KOPT-K1 (cell line): ENCODE results near the gene FAAH.

Experiments
- H3K27ac ChIP-seq: fragments of 200-600 bp; sonication (generic); 2 replicates; pipeline ENCODE4 v1.5.1; 2016; ENCODE audit warnings: antibody characterized with exemption, mild to moderate bottlenecking, low read depth, low read length; ENCODE audit not compliant: poor library complexity, severe bottlenecking
- H3K36me3 ChIP-seq: fragments of 200-600 bp; sonication (generic); 2 replicates; pipeline ENCODE4 v1.5.1; 2017; ENCODE audit warnings: antibody characterized with exemption, mild to moderate bottlenecking, low read length, moderate library complexity; ENCODE audit not compliant: insufficient read depth
- H3K9me3 ChIP-seq: fragments of 200-600 bp; sonication (generic); 2 replicates; pipeline ENCODE4 v1.5.1; 2017; ENCODE audit warnings: antibody characterized with exemption, low read length, mild to moderate bottlenecking; ENCODE audit not compliant: insufficient read depth, poor library complexity, severe bottlenecking

Gene FAAH

DNA sequence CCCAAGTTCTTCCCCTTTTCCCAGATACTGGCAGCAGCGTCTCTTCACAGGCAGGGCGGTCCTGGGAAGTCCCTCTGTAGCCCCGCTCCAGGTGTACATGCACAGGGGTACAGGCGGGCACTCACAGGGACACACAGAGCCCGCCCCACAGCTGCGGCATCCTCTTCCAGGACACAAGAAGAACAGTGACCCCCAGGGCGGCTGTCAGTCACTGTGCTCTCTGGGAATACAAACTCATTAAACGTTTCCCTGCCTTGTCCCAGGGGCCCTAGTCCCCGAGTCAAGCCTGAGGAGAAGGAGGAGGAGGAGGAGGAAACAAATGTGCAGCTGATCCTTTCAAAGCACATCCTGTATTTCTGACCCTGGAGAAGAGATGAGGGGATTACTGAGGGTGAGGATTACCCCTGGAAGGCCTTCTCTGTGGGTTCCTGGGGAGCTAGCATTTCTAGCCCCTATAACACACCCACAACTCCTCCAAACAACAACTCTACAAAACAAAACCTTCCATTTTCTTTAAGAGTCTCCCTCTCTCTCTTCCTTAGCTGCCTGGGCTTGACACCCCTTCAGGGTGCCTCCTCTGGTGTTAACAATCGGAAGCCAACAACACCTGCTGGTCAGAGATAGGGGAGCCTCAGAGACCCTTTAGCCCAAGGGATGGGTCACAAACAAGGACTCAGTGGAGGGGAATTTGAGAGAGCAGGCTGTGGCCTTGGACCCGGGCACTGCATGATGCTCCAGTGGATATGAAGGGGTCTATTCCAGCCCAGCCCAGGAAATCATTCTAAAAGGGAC is 67.1 kb downstream of the FAAH start:
- no peaks in the 10 kb centered on the region for H3K36me3 ChIP-seq
- H3K27ac ChIP-seq, result no peak overlapping the region
- H3K9me3 ChIP-seq, result no peaks in the 10 kb centered on the region

DNA sequence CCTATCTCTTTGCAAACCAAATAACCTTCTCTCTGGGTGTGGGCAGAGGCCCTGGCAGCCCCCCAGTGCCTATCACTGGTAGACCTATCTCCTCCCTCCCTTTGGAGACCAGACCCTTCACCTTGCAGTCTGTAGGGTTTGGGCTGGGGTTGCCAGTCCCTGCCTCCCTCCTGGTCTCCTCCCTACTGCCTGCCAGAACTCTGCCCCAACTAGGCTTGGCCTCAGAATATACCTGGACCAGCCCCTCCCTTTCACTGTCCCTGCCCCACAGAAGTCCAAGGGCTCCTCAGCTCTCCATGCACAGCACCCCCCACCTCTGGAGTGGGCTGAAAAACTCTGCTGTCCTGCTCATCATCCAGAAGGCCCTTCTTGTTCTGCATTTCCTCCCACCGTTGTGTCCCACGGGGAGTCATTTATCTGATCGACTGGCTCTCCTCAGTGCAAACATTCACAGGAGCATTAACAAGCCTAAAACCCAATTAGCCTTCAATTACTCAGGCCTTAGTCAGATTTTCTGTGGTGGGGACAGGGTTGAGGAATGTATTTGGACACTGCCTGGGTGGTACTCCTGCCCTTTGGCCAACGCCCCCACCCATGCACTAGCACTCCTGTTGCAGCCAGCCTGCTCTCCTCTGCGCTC is 67.8 kb downstream of the FAAH start:
- Histone ChIP-seq H3K36me3 (no peaks in the 10 kb centered on the region), H3K27ac (no peak overlapping the region), H3K9me3 (no peaks in the 10 kb centered on the region)
